Endometrial microvascular endothelial cells (primary cell): Measurements from ENCODE around the gene DIP2A. TPM values are rescaled to one million over a fixed set of nuclear protein-coding genes. Genes with fewer than 3 reads are reported as not detected.
"Not testable (repeated sequence)": the region's sequence is repeated elsewhere in the genome, so short reads cannot be mapped to it uniquely, and the experiment has no call there.

Source experiments
- in situ Hi-C: cut with HindIII; loops from 2 replicates; pipeline ENCODE4 v1.10.0; 2017; ENCODE audit warnings: low sequenced_read_pairs, low pct_unique_long_range_greater_than_20kb; ENCODE audit errors: inconsistent ontology term
- total RNA-seq: library from RNA; depleted of rRNA; stranded (reverse); fragments of >200 nt; gene quantifications from one replicate; pipeline ENCODE4 v1.2.3, GENCODE V29; 2015; ENCODE audit errors: inconsistent ontology term

Gene DIP2A
- total RNA-seq, 1 donor from 2014 or later: 28.9 TPM

GRCh38 chr21:46423546-46424038 is 35.1 kb upstream of the DIP2A start:
- in situ Hi-C loops: no loop called here

DNA sequence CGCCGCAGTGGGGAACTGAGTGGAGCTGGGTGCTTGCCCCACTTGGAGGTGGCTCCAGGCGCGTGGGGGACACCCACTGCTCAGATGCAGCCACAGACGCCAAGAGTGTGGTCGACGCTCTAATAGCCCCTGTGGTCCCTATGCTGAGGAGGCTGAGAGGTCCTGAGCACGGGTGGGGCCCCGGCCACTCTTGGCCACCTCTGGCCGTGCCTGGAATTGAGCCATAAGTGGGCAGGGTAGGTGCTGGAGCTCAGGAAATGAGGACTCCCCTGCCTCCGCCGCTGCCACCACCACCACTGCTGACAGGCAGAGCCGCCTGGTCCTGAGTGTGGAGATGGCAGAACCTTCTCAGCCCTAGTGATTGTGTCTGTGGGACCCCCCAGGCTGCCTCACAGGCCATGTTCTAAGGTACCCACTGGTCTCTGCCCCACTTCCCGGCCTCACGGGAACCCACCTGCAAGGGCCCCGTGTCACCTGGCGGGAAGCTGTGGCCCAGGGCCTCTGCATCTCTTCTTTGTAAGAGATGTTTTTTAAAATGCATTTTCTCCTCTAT is 34.6 kb upstream of the DIP2A start:
- in situ Hi-C loops: no loop called here

- in situ Hi-C loops: no loop called here
These were observed 34.1 kb upstream of the DIP2A start for GRCh38 chr21:46424621-46425020.

GRCh38 chr21:46425041-46425440 is 33.6 kb upstream of the DIP2A start:
- in situ Hi-C loops: no loop called here

DNA sequence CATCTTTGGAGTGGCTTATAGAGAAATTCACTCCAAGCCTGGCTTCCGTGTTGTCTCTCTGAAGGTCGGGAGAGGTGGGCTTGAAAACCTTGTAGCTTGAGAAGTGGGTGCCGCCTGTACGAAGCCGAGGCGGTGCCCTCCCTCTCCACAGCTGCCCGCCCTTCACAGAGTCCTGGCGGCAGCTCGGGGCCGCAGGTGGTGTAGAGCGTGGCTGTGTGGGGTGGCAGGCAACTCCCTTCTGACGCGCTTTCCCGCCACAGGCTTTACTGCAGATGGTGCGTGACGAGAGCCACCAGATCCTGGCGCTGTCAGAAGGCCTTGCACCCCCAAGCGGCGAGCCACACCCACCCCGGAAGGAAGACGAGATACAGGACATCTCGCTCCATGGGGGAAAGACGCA is 33.1 kb upstream of the DIP2A start:
- in situ Hi-C loops: no loop called here

DNA sequence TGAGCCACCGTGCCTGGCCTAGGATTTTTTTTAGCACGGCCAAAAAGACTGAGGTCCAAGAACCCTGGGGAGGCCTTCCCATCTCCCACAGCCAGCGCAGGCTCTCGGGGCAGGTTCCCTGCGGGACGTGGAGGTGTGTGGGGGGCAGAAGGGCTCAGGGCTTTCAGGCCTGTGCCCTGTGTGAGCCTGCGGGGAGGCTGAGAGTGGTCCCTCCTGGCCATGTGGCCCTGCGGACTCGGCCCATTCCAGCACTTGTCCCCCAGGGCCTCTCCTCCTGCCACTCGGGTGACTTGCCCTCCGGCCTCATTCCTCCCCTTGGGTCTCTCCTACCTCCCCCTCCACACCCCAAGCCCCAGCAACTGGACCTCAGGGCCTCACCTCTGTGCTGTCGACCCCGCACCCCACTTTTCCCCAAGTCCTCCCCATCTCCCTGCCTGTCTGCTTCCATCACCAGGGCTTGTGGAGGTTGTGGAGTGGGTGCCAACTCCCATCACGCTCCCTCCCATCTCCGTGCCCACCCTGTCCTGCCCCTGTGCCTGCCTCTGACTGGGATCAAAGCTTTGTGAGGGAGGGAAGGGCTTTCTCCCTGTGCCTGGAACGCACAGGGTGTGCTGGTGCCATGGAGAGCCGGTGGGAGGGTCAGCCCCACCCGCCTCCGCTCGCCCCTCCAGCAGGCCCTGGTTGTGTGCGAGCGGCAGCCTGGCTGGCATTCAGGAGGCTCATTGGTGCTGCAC is 32.2 kb upstream of the DIP2A start:
- in situ Hi-C loops: no loop called here

- in situ Hi-C loops: no loop called here
These were observed 31.2 kb upstream of the DIP2A start for GRCh38 chr21:46427516-46427915.

DNA sequence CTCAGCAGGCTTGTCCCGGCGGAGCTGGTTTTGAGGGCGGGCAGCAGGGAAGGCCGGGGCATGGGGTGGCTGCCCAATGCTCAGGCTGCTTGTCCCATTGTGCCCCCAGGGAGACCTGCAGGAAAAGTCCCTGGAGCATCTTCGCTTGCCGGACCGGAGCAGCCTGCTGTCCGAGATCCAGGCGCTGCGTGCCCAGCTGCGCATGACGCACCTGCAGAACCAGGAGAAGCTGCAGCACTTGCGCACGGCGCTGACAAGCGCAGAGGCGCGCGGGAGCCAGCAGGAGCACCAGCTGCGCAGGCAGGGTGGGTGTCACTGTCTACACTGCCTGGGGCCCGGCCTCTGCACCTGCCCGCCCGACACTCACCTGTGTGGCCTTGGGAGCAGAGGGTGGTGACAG is 30.4 kb upstream of the DIP2A start:
- in situ Hi-C loops: no loop called here

DNA sequence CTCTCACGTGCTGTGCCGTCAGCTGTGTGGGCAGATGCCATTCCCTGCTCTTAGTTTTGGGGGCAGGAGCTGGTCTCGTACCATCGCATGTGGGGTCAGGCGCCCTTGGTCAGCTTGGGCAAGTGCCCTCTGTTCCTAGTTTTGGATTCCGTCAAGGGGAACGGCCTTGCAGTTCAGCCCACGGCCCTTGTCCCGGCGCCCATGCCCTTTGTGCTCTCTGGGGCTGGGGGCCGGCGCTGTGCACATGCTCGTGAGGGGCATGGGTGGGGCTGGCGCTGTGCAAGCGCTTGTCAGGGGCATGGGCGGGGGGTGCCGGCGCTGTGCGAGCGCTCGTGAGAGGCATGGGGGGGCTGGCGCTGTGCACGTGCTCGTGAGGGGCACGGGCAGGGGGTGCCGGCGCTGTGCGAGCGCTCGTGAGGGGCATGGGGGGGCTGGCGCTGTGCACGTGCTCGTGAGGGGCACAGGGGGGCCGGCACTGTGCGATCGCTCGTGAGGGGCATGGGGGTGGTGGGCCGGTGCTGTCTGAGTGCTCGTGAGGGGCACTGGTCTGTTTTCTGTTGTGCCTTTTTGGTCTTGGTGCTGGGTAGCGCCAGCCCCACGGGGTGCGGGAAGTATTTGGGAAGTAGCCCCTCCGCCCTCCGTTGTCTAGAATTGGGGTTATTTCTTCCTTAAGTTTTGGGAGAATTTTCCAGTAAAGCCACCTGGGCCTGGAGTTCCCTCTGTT is 29.5 kb upstream of the DIP2A start:
- in situ Hi-C loops: no loop called here

- in situ Hi-C loops: no loop called here
These were observed 28.7 kb upstream of the DIP2A start for GRCh38 chr21:46429754-46430681.

GRCh38 chr21:46431448-46431847 is 27.2 kb upstream of the DIP2A start:
- in situ Hi-C loops: no loop called here

GRCh38 chr21:46431884-46432488 is 26.7 kb upstream of the DIP2A start:
- in situ Hi-C loops: no loop called here

GRCh38 chr21:46433116-46433515 is 25.6 kb upstream of the DIP2A start:
- in situ Hi-C loops: not testable (repeated sequence)

DNA sequence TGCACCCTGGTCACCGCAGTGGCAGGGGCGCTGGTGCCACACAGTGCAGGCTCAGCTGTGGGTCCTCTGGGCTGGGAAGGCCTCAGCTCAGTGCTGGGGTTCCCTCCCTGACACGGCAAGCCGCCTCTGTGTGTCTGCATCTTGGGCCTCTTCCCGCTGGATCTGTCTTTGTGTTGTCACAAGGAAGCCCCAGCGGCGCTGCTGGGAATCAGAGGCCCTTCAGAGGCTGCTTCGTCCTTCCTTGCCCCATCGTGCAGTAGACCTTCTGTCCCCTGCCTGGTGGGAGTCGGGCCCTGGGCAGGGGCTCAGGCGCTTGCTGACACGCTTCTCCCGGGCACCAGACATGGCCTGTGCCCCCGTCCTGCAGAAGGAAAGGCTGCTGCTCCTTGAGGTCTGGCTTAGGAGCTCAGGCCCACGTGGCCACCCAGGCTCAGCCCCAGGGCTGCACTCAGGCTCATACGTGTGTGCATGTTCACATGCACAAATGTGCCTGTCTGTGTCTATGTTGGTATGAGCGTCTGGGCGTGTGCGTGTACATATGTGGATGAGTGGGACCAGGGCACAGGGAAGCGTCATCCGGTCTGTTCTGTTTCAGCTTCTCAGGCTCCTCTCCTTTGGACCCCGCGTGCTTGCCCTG is 24.3 kb upstream of the DIP2A start:
- in situ Hi-C loops: no loop called here

GRCh38 chr21:46435786-46436227 is 22.9 kb upstream of the DIP2A start:
- in situ Hi-C loops: no loop called here

DNA sequence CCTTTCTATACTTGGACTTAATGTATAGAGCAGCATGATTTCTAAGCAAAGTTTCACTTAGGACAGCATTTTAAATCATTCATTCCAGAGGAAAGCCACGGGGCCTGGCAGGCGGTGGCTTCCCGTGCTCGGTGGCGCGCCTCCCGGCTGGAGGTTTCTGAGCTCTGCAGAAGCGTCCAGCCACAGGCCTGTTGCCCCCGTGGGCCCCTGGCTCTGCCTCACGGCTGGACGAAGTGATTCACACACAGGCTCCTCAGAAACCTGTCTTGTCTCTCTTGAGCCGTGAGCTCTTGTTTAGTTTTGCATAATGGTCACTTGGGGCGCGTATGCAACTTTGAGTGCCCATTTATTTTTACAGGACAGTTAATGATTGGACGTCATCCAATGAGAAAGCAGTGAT is 22.1 kb upstream of the DIP2A start:
- in situ Hi-C loops: no loop called here

DNA sequence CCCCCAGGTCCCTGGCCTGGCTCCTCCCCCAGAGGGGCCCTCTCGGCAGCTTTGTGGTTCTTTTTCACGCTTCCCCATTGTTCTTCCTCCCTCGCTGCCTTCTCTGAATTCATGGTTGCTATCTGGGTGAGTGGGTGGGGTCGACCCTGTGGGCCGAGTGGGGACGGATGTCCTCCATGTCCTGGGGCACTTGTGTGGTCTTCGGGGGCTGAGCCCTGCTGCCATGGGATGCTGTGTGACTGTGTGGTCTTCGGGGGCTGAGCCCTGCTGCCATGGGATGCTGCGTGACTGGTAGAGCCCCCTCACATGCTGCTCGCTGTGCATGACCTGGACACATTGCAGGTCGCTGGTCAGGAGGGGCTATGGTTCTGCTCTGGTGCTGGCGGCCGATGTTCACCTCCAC is 21.6 kb upstream of the DIP2A start:
- in situ Hi-C loops: no loop called here

DNA sequence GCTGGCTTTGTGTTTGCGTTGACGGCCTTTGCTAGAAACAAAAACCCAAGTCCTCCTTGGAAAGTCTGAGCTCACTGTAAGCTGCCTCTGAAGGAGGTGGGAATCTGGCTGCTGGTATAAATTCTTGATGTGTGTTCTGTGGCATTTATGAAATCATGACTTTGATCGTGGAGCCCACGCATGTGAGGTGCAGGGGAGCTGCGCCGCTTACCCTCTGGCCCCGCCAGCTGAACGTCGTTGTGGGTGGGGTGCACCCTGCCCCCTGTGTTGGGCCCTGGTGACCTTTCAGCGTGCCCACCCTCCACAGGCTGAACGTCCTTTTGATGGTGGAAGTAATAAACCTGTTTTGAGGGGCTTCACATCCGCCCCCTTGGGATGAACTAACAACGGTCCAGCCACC is 21.2 kb upstream of the DIP2A start:
- in situ Hi-C loops: no loop called here
